ENCODE data around the gene TAP1.

Gene TAP1

GRCh38 chr6:32842021-32842650, 11.4 kb downstream of the TAP1 start:
- TF ChIP-seq CTCF (IDR thresholded peaks at IDR 0.05; ENCODE audit: borderline replicate concordance, control extremely low read depth, extremely low read depth, insufficient read depth, missing control alignments): no peak
- in situ Hi-C loops (cut with MboI; ENCODE audit: low sequenced_read_pairs, unreplicated experiment): no loop called here
- no peak for DNase-seq (ENCODE audit: low spot score)

- in situ Hi-C loops (cut with MboI; ENCODE audit: low sequenced_read_pairs, unreplicated experiment): no loop called here
- TF ChIP-seq CTCF (IDR thresholded peaks at IDR 0.05; ENCODE audit: borderline replicate concordance, control extremely low read depth, extremely low read depth, insufficient read depth, missing control alignments): no peak
- peak; percentile 57 for DNase-seq (ENCODE audit: low spot score)
Observed at GRCh38 chr6:32840604-32841246, 12.8 kb downstream of the TAP1 start.

- in situ Hi-C loops (cut with MboI; ENCODE audit: low sequenced_read_pairs, unreplicated experiment): no loop called here
Observed at GRCh38 chr6:32839356-32839755, 14.1 kb downstream of the TAP1 start.

GRCh38 chr6:32838114-32838958, 15.2 kb downstream of the TAP1 start, which contains the start of gene TAP2:
TAP2 (minus strand) TSS chr6:32838739; CDS start chr6:32838233, 506 bp downstream.
- in situ Hi-C loops (cut with MboI; ENCODE audit: low sequenced_read_pairs, unreplicated experiment): no loop called here
- DNase-seq (ENCODE audit: low spot score): peak; percentile 96
- TF ChIP-seq CTCF (IDR thresholded peaks at IDR 0.05; ENCODE audit: borderline replicate concordance, control extremely low read depth, extremely low read depth, insufficient read depth, missing control alignments): peak; percentile 93

More at GRCh38 chr6:32839356-32839755, 14.1 kb downstream of the TAP1 start:
- TF ChIP-seq CTCF (IDR thresholded peaks at IDR 0.05; ENCODE audit: borderline replicate concordance, control extremely low read depth, extremely low read depth, insufficient read depth, missing control alignments): no peak
- DNase-seq (ENCODE audit: low spot score): no peak

GRCh38 chr6:32837651-32838113, 15.8 kb downstream of the TAP1 start:
- DNase-seq (ENCODE audit: low spot score): no peak
- in situ Hi-C loops (cut with MboI; ENCODE audit: low sequenced_read_pairs, unreplicated experiment): no loop called here
- TF ChIP-seq CTCF (IDR thresholded peaks at IDR 0.05; ENCODE audit: borderline replicate concordance, control extremely low read depth, extremely low read depth, insufficient read depth, missing control alignments): no peak

GRCh38 chr6:32836873-32837272, 16.6 kb downstream of the TAP1 start:
- DNase-seq (ENCODE audit: low spot score): no peak
- TF ChIP-seq CTCF (IDR thresholded peaks at IDR 0.05; ENCODE audit: borderline replicate concordance, control extremely low read depth, extremely low read depth, insufficient read depth, missing control alignments): no peak
- in situ Hi-C loops (cut with MboI; ENCODE audit: low sequenced_read_pairs, unreplicated experiment): no loop called here

Measured in GM13976 (cell line).